ENCODE measurements around the gene FAM89A.
A peak's percentile ranks its signal among the peaks of the same experiment; 100 is the strongest.

The FAM89A gene

GRCh38 chr1:231040019-231040799, at the start of gene FAM89A:
FAM89A (minus strand) TSS chr1:231040254; CDS start chr1:231040211, 43 bp downstream.
- DNase-seq, result peak; percentile 64 to 79

GRCh38 chr1:231084353-231084752, 44.3 kb upstream of the FAM89A start:
- DNase-seq, result no peak

GRCh38 chr1:231079163-231079562, 39.1 kb upstream of the FAM89A start:
- DNase-seq, result no peak

- DNase-seq, result no peak
These were observed 38.2 kb upstream of the FAM89A start for GRCh38 chr1:231078250-231078649.

- no peak for DNase-seq
These were observed 36.7 kb upstream of the FAM89A start for GRCh38 chr1:231076802-231077201.

- no peak for DNase-seq
These were observed 35.4 kb upstream of the FAM89A start for GRCh38 chr1:231075497-231075896.

GRCh38 chr1:231075020-231075419, 35.0 kb upstream of the FAM89A start:
- no peak for DNase-seq

GRCh38 chr1:231074046-231074445, 34.0 kb upstream of the FAM89A start:
- no peak for DNase-seq

GRCh38 chr1:231073331-231073730, 33.3 kb upstream of the FAM89A start:
- DNase-seq, result no peak

- DNase-seq, result no peak
These were observed 32.5 kb upstream of the FAM89A start for GRCh38 chr1:231072502-231073094.

GRCh38 chr1:231072041-231072440, 32.0 kb upstream of the FAM89A start:
- no peak for DNase-seq

- DNase-seq, result no peak
These were observed 30.8 kb upstream of the FAM89A start for GRCh38 chr1:231070758-231071444.

GRCh38 chr1:231069333-231069732, 29.3 kb upstream of the FAM89A start:
- no peak for DNase-seq

GRCh38 chr1:231068762-231069161, 28.7 kb upstream of the FAM89A start:
- DNase-seq, result no peak

GRCh38 chr1:231065510-231066241, 25.6 kb upstream of the FAM89A start:
- no peak for DNase-seq

GRCh38 chr1:231064418-231064817, 24.4 kb upstream of the FAM89A start:
- DNase-seq, result no peak

- no peak for DNase-seq
These were observed 23.3 kb upstream of the FAM89A start for GRCh38 chr1:231063331-231063730.

- no peak for DNase-seq
These were observed 22.6 kb upstream of the FAM89A start for GRCh38 chr1:231062500-231063270.

GRCh38 chr1:231059566-231060193, 19.6 kb upstream of the FAM89A start:
- DNase-seq, result no peak

- no peak for DNase-seq
These were observed 18.5 kb upstream of the FAM89A start for GRCh38 chr1:231058416-231059109.

GRCh38 chr1:231057410-231057809, 17.4 kb upstream of the FAM89A start:
- no peak for DNase-seq

All from stimulated activated CD4-positive, alpha-beta T cell treated with anti-CD3 and anti-CD28 coated beads, Interleukin-4, amount 100 ng/mL, for 4 hours (primary cell).